ENCODE data around the gene CAVIN2. TPM values are rescaled to one million over a fixed set of nuclear protein-coding genes. Genes with fewer than 3 reads are reported as not detected.

CAVIN2 gene
- total and polyA plus RNA-seq, 10 donors = 19.2 to 205 (median 142) TPM

DNA sequence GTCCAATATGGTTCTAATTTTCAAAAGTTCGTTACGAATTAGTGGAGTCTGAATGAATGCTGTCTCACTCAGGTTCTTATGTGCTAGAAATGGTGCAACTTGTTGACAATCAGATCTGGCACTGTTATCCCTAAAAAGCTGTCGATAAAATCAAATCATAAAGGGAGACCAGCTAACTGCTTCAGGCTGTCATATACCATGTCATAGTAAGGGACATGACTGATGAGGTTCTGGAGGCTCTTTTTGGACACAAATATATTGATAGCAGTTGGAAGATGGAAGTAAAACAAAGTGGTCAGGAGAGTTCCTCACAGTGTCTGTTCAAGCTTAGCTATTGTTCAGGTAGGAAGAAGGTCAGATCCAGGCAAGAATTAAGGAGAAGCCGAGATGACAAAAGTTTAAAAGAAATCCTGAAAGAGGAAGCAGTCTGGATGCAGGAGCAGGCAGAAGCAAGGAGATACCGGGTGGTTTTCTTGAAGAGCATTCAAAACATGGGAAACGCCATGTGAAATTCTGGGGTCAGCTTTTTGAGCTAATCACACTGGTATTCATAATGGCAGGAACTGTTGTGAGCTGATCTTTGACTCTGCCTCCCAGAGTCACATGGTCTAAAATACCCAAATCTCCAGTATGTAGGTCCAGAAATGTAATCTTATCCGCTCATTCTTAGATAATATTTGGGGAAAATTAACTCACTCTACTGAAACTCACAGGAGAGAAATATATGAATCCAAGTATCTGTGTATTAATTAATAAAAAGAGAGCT, 9.4 kb upstream of the CAVIN2 start:
- Histone ChIP-seq H3K36me3 (no peaks in the 10 kb centered on the region), H3K9me3 (no peaks in the 10 kb centered on the region), H3K27ac (peak overlapping the region in 3 of 8 donors; percentile 67 to 83 (median 73)), H3K4me3 (no peak overlapping the region), H3K27me3 (replicated peaks in 1 of 7) (no peaks in the 10 kb centered on the region), H3K4me1 (peaks cover 0 to 17% (median 2%) of the 10 kb centered on the region in 6 donors)
- WGBS, 5 donors = 86 to 89% (median 87%) methylated on average over 7 of the region's 7 CpGs
- intact Hi-C loops (cut with DNase I; ENCODE audit: low total_unique reads) = no loop called here
- no peak for DNase-seq
- TF ChIP-seq POLR2A (IDR thresholded peaks at IDR 0.05) (no peak), POLR2AphosphoS5 (IDR thresholded peaks at IDR 0.05) (no peak), CTCF (IDR thresholded peaks at IDR 0.05 in 8 of 11, conservative IDR thresholded peaks at IDR 0.05 in 3 of 11) (no peak)

DNA sequence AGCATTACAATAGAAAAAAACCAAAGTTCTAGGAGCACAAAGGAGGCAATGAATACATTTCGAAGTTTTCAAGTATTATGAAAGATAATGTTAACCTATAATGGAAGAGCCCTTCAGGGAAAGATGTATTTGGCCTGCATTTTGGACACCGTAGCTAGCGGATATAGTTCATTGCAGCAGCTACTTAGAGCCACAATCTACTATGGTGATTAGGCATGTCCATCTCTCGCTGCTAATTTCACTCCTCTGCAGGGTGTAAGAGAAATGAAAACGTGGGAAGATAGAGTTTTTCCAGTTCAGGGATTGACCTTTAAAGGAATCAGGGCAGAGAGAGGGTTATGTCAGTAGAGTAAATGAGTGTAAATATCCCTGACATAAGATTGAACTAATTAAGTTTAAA, 8.5 kb upstream of the CAVIN2 start:
- H3K9me3 ChIP-seq = no peaks in the 10 kb centered on the region
- H3K36me3 ChIP-seq = no peaks in the 10 kb centered on the region
- intact Hi-C loops (cut with DNase I; ENCODE audit: low total_unique reads) = no loop called here
- H3K27me3 ChIP-seq (replicated peaks in 1 of 7) = no peaks in the 10 kb centered on the region
- TF ChIP-seq POLR2A (IDR thresholded peaks at IDR 0.05) (no peak), POLR2AphosphoS5 (IDR thresholded peaks at IDR 0.05) (no peak), CTCF (IDR thresholded peaks at IDR 0.05 in 8 of 11, conservative IDR thresholded peaks at IDR 0.05 in 3 of 11) (no peak)
- peak overlapping the region; percentile 18 to 83 (median 66) for H3K27ac ChIP-seq
- 52 to 75% (median 68%) methylated on average over 5 of the region's 5 CpGs for WGBS, 5 donors
- DNase-seq = no peak
- H3K4me1 ChIP-seq = peaks cover 0 to 17% (median 2%) of the 10 kb centered on the region in 6 donors
- H3K4me3 ChIP-seq = no peak overlapping the region

DNA sequence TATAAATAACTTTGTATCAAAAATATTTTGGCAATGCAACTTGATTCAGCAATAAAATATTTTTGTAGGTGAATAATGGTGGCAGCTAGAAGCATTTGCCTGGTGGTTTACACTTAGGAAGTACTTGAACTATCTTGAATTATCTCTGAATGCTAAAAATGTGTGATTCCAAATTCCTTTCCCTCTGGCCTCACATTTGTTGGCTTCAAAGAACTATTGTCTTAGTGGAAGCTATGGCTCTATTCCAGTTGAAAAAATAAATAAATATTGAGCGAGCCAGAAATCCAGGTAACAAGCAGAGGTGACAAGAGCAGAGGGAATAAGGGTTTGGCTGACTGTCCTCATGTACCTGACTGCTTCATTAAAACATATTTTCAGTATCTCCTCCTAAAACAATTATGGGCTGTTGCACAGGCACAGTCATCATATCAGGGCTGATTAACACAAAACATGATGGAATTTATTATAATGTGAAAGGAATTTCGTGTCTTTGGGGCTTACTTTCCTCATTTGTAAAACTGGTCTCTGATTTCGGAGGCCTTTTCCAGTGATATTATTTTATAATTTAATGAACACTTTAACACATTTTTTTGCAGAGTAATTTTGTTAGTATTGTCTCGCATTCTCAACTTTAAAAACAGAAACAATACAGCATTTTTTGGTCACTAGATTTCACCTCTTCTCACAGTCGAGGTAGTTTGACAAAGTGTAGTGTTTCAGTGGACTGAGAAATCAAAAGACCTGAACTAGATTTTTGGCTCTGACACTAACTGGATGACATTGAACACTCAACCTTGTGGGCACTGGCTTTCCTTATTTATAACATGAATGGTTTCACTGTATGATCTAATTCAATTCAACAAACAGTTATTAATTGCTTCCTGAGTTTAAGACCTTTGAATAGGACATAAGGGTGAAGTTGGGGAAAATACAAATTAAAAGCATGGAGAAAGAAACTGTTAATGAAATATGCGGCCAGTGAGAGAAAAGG, 7.8 kb upstream of the CAVIN2 start:
- Histone ChIP-seq H3K9me3 (no peaks in the 10 kb centered on the region), H3K27ac (peak overlapping the region; percentile 32 to 83 (median 66)), H3K27me3 (replicated peaks in 1 of 7) (no peaks in the 10 kb centered on the region), H3K36me3 (no peaks in the 10 kb centered on the region), H3K4me3 (no peak overlapping the region), H3K4me1 (peaks cover 0 to 17% (median 2%) of the 10 kb centered on the region in 6 donors)
- no peak for DNase-seq
- intact Hi-C loops (cut with DNase I; ENCODE audit: low total_unique reads) = no loop called here
- 64 to 77% (median 70%) methylated on average over 6 of the region's 6 CpGs for WGBS, 5 donors
- TF ChIP-seq POLR2AphosphoS5 (IDR thresholded peaks at IDR 0.05) (no peak), POLR2A (IDR thresholded peaks at IDR 0.05) (no peak), CTCF (IDR thresholded peaks at IDR 0.05 in 8 of 11, conservative IDR thresholded peaks at IDR 0.05 in 3 of 11) (no peak)

Data from spleen (tissue), 11 donors.